Hepatocyte (in vitro differentiated cells): ENCODE data around the gene MNX1. TPM values are rescaled to one million over a fixed set of nuclear protein-coding genes. Genes with fewer than 3 reads are reported as not detected.

Experiments
- DNase-seq: peaks from one replicate; pipeline ENCODE4 v3.0.0-alpha.2; 2016; ENCODE audit warnings: low spot score
- H2AFZ ChIP-seq: fragments of 200-600 bp; sonication (generic); 2 replicates; pipeline ENCODE4 v1.6.0; 2016; ENCODE audit warnings: antibody characterized with exemption, mild to moderate bottlenecking
- H3K27ac ChIP-seq: fragments of 200-600 bp; sonication (generic); 2 replicates; pipeline ENCODE4 v1.5.1; 2016; ENCODE audit warnings: mild to moderate bottlenecking
- H3K27me3 ChIP-seq: fragments of 200-600 bp; sonication (generic); 2 replicates; pipeline ENCODE4 v1.6.1; 2016
- H3K36me3 ChIP-seq: fragments of 200-600 bp; sonication (generic); replicated peaks from 2 replicates; pipeline ENCODE4 v1.5.1; 2016; ENCODE audit warnings: low read depth; ENCODE audit not compliant: insufficient read depth
- H3K4me1 ChIP-seq: fragments of 200-600 bp; sonication (generic); 2 replicates; pipeline ENCODE4 v1.5.1; 2016; ENCODE audit warnings: mild to moderate bottlenecking, moderate library complexity; ENCODE audit not compliant: insufficient read depth
- H3K4me2 ChIP-seq: fragments of 200-600 bp; sonication (generic); 2 replicates; pipeline ENCODE4 v1.6.0; 2016
- H3K4me3 ChIP-seq: fragments of 200-600 bp; sonication (generic); 2 replicates; pipeline ENCODE4 v1.5.1; 2016; ENCODE audit warnings: mild to moderate bottlenecking
- H3K79me2 ChIP-seq: fragments of 200-600 bp; sonication (generic); 2 replicates; pipeline ENCODE4 v1.6.0; 2017; ENCODE audit warnings: mild to moderate bottlenecking
- H3K9me2 ChIP-seq: fragments of 200-600 bp; sonication (generic); replicated peaks from 2 replicates; pipeline ENCODE4 v1.6.0; 2017; ENCODE audit warnings: mild to moderate bottlenecking; ENCODE audit not compliant: insufficient read depth
- H3K9me3 ChIP-seq: fragments of 200-600 bp; sonication (generic); 2 replicates; pipeline ENCODE4 v1.5.1; 2016; ENCODE audit warnings: low read depth, mild to moderate bottlenecking
- H4K20me1 ChIP-seq: fragments of 200-600 bp; sonication (generic); 2 replicates; pipeline ENCODE4 v1.6.0; 2016; ENCODE audit warnings: mild to moderate bottlenecking; ENCODE audit not compliant: insufficient read depth, poor library complexity, severe bottlenecking
- EZH2 ChIP-seq: fragments of 200-600 bp; sonication (generic); IDR thresholded peaks from 2 replicates; pipeline ENCODE4 v1.6.1; 2016; ENCODE audit warnings: antibody characterized with exemption, mild to moderate bottlenecking, borderline replicate concordance
- EZH2phosphoT487 ChIP-seq: fragments of 200-600 bp; sonication (generic); IDR thresholded peaks from one replicate; pipeline ENCODE4 v1.6.1; 2018; ENCODE audit warnings: antibody characterized with exemption, mild to moderate bottlenecking, low read depth, moderate library complexity; ENCODE audit not compliant: unreplicated experiment, severe bottlenecking
- WGBS: methylation state at CpG from one replicate; pipeline ENCODE4 v1.1.6; 2016; ENCODE audit warnings: low lambda C conversion rate; ENCODE audit errors: missing lambda C conversion rate; 5-methylcytosine and 5-hydroxymethylcytosine counted together
- polyA plus RNA-seq: library from polyadenylated mRNA; unstranded; fragments of >200 nt; fragmentation: Nextera tagmentation; extraction: Ambion mirVana; gene quantifications from 2 replicates; pipeline ENCODE4 v1.2.1, GENCODE V29; 2016
- total RNA-seq: library from RNA; depleted of rRNA; stranded (reverse); fragments of >200 nt; gene quantifications from 2 replicates; pipeline ENCODE4 v1.2.3, GENCODE V29; 2014
- TF ChIP-seq, protein P1 (sequence below): fragments of 200-600 bp; sonication (generic); IDR thresholded peaks from 2 replicates; pipeline ENCODE4 v1.5.1; 2016; ENCODE audit warnings: antibody characterized with exemption, mild to moderate bottlenecking; ENCODE audit not compliant: poor library complexity

MNX1 gene
- total and polyA plus RNA-seq, 2 experiments from 2014 or later: 1.4 to 2.3 TPM

DNA sequence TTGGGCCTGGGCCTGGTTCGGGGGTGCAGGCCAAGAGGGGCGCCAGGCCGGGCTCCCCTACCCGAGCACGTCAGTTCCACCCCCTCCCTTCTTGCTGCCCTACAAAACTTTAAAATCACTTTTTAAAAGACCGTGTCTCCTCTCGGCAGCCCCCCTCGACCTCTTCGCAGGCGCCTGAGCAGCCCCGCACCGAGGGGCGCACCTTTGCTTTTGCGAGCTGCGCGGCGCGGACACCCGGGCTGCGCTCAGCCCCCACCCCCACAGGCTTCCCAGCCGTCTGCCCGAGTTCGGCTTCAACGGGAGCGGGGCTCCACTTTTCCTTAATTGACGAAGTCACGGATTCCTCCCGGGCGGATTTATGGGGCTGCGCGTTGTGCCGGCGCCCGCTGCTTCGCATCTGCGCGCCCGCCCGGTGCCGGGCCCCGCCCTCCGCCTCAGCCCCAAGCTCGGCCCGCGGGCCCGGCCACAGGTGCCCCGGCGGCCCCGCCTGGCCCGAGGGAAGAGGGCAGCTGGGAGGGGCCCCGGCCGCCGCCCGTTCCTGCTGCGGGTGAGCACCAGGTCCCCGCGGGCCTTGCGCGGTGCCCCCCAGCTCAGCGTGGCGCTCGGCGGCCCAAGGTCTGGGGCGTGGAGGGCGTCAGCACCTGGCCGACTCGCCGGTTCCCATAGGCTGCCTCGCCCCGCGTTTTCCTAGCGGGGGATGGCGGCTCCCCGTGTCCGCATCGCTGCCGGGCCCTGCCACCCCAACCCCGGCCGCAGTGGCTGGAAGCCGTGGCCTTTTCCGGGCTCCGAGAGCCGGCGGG, 10.8 kb upstream of the MNX1 start:
- peaks cover 100% of the 10 kb centered on the region for H3K27me3 ChIP-seq
- no peaks in the 10 kb centered on the region for H4K20me1 ChIP-seq
- H3K4me1 ChIP-seq: peaks cover 13% of the 10 kb centered on the region
- no peaks in the 10 kb centered on the region for H3K79me2 ChIP-seq
- TF ChIP-seq EZH2phosphoT487 (peak; percentile 91), EZH2 (peak; percentile 98)
- TF ChIP-seq, protein P1, sequence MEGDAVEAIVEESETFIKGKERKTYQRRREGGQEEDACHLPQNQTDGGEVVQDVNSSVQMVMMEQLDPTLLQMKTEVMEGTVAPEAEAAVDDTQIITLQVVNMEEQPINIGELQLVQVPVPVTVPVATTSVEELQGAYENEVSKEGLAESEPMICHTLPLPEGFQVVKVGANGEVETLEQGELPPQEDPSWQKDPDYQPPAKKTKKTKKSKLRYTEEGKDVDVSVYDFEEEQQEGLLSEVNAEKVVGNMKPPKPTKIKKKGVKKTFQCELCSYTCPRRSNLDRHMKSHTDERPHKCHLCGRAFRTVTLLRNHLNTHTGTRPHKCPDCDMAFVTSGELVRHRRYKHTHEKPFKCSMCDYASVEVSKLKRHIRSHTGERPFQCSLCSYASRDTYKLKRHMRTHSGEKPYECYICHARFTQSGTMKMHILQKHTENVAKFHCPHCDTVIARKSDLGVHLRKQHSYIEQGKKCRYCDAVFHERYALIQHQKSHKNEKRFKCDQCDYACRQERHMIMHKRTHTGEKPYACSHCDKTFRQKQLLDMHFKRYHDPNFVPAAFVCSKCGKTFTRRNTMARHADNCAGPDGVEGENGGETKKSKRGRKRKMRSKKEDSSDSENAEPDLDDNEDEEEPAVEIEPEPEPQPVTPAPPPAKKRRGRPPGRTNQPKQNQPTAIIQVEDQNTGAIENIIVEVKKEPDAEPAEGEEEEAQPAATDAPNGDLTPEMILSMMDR: no peak
- DNase-seq: no peak
- no peak overlapping the region for H3K4me3 ChIP-seq
- WGBS: 4% methylated on average over 48 of the region's 84 CpGs
- no peaks in the 10 kb centered on the region for H3K36me3 ChIP-seq
- H3K9me3 ChIP-seq: no peaks in the 10 kb centered on the region
- peak overlapping the region; percentile 76 for H3K4me2 ChIP-seq
- H3K9me2 ChIP-seq: no peaks in the 10 kb centered on the region
- H2AFZ ChIP-seq: peak overlapping the region; percentile 60
- H3K27ac ChIP-seq: no peak overlapping the region

DNA sequence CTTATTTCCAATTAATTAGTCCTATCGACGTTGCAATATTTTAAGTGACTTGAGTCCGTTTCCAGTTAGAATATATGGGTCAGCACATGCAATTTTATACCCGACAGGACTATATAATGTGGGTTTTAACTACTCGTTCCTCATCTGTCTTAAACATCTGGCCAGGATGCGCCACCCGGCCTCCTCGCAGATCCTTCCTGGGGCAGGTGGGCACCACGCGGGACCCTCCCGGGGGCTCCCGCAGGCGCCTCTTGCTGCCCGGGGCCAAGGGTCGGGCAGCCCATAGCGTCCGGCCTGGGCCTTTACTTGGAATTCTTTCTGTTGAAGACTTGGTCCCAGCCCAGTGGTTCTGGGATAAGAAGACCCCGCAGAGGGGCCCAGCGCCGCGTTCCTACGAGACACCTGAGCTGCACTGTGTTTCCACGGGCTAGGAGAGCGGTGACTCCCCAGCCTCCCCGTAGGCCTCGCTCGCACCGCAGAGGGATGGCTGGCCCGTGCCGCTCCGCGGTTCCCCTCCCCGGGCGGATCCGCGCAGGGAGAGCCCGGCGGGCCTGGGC, 10.1 kb upstream of the MNX1 start:
- peak; percentile 5 for DNase-seq
- H3K27ac ChIP-seq: no peak overlapping the region
- 7% methylated on average over 36 of the region's 38 CpGs for WGBS
- no peak overlapping the region for H3K4me3 ChIP-seq
- H3K4me1 ChIP-seq: peaks cover 13% of the 10 kb centered on the region
- no peaks in the 10 kb centered on the region for H3K79me2 ChIP-seq
- peaks cover 100% of the 10 kb centered on the region for H3K27me3 ChIP-seq
- peak overlapping the region; percentile 42 for H2AFZ ChIP-seq
- no peaks in the 10 kb centered on the region for H3K9me3 ChIP-seq
- no peaks in the 10 kb centered on the region for H3K9me2 ChIP-seq
- H3K4me2 ChIP-seq: peak overlapping the region; percentile 76
- H3K36me3 ChIP-seq: no peaks in the 10 kb centered on the region
- no peaks in the 10 kb centered on the region for H4K20me1 ChIP-seq
- peak; percentile 64 for TF ChIP-seq EZH2
- no peak for TF ChIP-seq EZH2phosphoT487

DNA sequence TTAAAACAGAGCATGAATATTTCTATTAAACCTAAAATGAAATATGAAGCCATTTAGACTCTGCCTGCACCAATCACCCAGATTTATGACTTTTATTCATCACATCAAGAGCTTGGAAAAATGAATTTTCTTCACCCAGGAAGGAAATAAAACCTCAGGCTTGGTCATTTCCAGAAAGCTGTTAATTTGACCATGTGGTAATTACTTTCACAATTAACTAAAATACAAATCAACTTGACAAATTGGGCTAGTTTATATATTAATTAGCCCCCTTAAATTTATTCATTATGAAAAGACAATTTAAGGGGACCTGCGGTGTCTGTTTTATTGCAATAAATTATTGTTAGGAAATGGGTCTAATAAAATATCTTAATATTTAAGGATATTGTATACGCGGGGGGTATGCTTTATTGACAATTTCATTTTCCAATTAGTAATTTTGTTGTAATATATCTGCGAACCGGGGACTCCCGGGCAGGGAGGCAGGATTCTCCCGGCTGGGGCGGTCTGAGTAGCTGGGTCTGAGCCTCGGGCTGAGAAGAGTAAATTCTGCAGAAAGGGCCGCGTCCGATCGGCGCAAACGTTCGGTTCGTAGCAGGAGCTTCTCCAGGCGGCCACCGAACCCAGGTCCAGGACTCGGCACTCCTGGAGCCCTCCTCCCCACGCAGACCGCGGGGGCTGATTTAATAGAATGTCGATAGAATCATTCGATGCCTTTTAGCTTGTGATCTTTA, 9.4 kb upstream of the MNX1 start:
- Histone ChIP-seq H3K4me3 (no peak overlapping the region), H3K9me2 (no peaks in the 10 kb centered on the region), H4K20me1 (no peaks in the 10 kb centered on the region), H3K27ac (no peak overlapping the region), H3K4me2 (no peak overlapping the region), H2AFZ (no peak overlapping the region), H3K36me3 (no peaks in the 10 kb centered on the region), H3K9me3 (no peaks in the 10 kb centered on the region), H3K4me1 (peaks cover 13% of the 10 kb centered on the region), H3K79me2 (no peaks in the 10 kb centered on the region), H3K27me3 (peaks cover 100% of the 10 kb centered on the region)
- DNase-seq: peak; percentile 3
- TF ChIP-seq, protein P1: no peak
- no peak for TF ChIP-seq EZH2
- TF ChIP-seq EZH2phosphoT487: peak; percentile 93
- 15% methylated on average over 25 of the region's 25 CpGs for WGBS
